Muscle of leg (tissue), 16 donors: Measurements from ENCODE around the gene UCHL1. TPM values are rescaled to one million over a fixed set of nuclear protein-coding genes. Genes with fewer than 3 reads are reported as not detected.

ENCODE experiments used
- DNase-seq: peaks from one replicate; pipeline ENCODE4 v3.0.0; 2013
- H3K27ac ChIP-seq: one replicate; pipeline ENCODE4 v1.5.1; 2013; ENCODE audit warnings: mild to moderate bottlenecking, low read length, control low read depth
- H3K27me3 ChIP-seq: one replicate; pipeline ENCODE4 v1.6.1; 2013; ENCODE audit warnings: low read length; ENCODE audit not compliant: control insufficient read depth, insufficient read depth
- H3K36me3 ChIP-seq: one replicate; pipeline ENCODE4 v1.6.1; 2013; ENCODE audit warnings: low read length; ENCODE audit not compliant: control insufficient read depth, insufficient read depth
- H3K4me1 ChIP-seq: one replicate; pipeline ENCODE4 v1.6.1; 2013; ENCODE audit warnings: low read length; ENCODE audit not compliant: control insufficient read depth, insufficient read depth
- H3K4me3 ChIP-seq: one replicate; pipeline ENCODE4 v1.5.1; 2013; ENCODE audit warnings: low read length, control low read depth
- H3K9me3 ChIP-seq: replicated peaks from 2 replicates; pipeline ENCODE4 v1.6.1; 2013; ENCODE audit warnings: low read depth, low read length; ENCODE audit not compliant: control insufficient read depth
- WGBS: methylation state at CpG from one replicate; pipeline ENCODE4 v1.1.5; 2013; ENCODE audit warnings: missing lambda C conversion rate; ENCODE audit not compliant: insufficient coverage; 5-methylcytosine and 5-hydroxymethylcytosine counted together
- long read RNA-seq, 11 donors: transcript quantifications; one replicate each; lab custom pipeline, GENCODE V29; 2026
- polyA plus RNA-seq, 8 donors: library from polyadenylated mRNA; unstranded; fragments of 120-200 nt; gene quantifications; one replicate each; pipeline versions ENCODE4 v1.2.1 to v1.2.3, GENCODE V29; 2013; ENCODE audit warnings: inconsistent platforms in 1 of 8, low replicate concordance in 1 of 8; ENCODE audit not compliant: insufficient read length in 8 of 8, insufficient read depth in 1 of 8
- total RNA-seq: library from RNA; stranded (reverse); fragments of 120-200 nt; gene quantifications from one replicate; pipeline ENCODE4 v1.2.4, GENCODE V29; 2013

Gene UCHL1
- 28.6 TPM for total RNA-seq
- polyA plus RNA-seq, result 10 to 100 TPM; 15.6 to 27.2 (median 21.4) TPM
- long read RNA-seq, donor 1, partial matches to known transcripts, result 0 of 3 reads
- long read RNA-seq, donor 1, other reads (novel, unspliced or antisense), result 0 of 3 reads
- long read RNA-seq, donor 2, partial matches to known transcripts, result 0 of 2 reads
- long read RNA-seq, donor 2, other reads (novel, unspliced or antisense), result 0 of 2 reads
- long read RNA-seq, donor 3, transcript UCHL1-209 (8 exons, 1,119 nt), result major isoform, 7 of 15 reads
- long read RNA-seq, donor 3, partial matches to known transcripts, result 7 of 15 reads
- long read RNA-seq, donor 3, other reads (novel, unspliced or antisense), result 0 of 15 reads
- long read RNA-seq, donor 4, transcript UCHL1-209 (8 exons, 1,119 nt), result major isoform, 8 of 9 reads
- long read RNA-seq, donor 4, partial matches to known transcripts, result 0 of 9 reads
- long read RNA-seq, donor 4, other reads (novel, unspliced or antisense), result 0 of 9 reads
- long read RNA-seq, donor 5, transcript UCHL1-209 (8 exons, 1,119 nt), result major isoform, 23 of 35 reads
- long read RNA-seq, donor 5, partial matches to known transcripts, result 8 of 35 reads
- long read RNA-seq, donor 5, other reads (novel, unspliced or antisense), result 0 of 35 reads
- long read RNA-seq, donor 6, transcript UCHL1-209 (8 exons, 1,119 nt), result major isoform, 16 of 26 reads
- long read RNA-seq, donor 6, partial matches to known transcripts, result 6 of 26 reads
- long read RNA-seq, donor 6, other reads (novel, unspliced or antisense), result 0 of 26 reads
- long read RNA-seq, donor 7, transcript UCHL1-209 (8 exons, 1,119 nt), result major isoform, 15 of 23 reads
- long read RNA-seq, donor 7, partial matches to known transcripts, result 6 of 23 reads
- long read RNA-seq, donor 7, other reads (novel, unspliced or antisense), result 0 of 23 reads
- long read RNA-seq, donor 8, partial matches to known transcripts, result 0 of 5 reads
- long read RNA-seq, donor 8, other reads (novel, unspliced or antisense), result 0 of 5 reads
- long read RNA-seq, donor 9, transcript UCHL1-209 (8 exons, 1,119 nt), result major isoform, 5 of 5 reads
- long read RNA-seq, donor 9, partial matches to known transcripts, result 0 of 5 reads
- long read RNA-seq, donor 9, other reads (novel, unspliced or antisense), result 0 of 5 reads
- long read RNA-seq, donor 10, transcript UCHL1-209 (8 exons, 1,119 nt), result major isoform, 10 of 11 reads
- long read RNA-seq, donor 10, partial matches to known transcripts, result 0 of 11 reads
- long read RNA-seq, donor 10, other reads (novel, unspliced or antisense), result 0 of 11 reads
- long read RNA-seq, donor 11, transcript UCHL1-209 (8 exons, 1,119 nt), result major isoform, 8 of 14 reads
- long read RNA-seq, donor 11, partial matches to known transcripts, result 6 of 14 reads
- long read RNA-seq, donor 11, other reads (novel, unspliced or antisense), result 0 of 14 reads

DNA sequence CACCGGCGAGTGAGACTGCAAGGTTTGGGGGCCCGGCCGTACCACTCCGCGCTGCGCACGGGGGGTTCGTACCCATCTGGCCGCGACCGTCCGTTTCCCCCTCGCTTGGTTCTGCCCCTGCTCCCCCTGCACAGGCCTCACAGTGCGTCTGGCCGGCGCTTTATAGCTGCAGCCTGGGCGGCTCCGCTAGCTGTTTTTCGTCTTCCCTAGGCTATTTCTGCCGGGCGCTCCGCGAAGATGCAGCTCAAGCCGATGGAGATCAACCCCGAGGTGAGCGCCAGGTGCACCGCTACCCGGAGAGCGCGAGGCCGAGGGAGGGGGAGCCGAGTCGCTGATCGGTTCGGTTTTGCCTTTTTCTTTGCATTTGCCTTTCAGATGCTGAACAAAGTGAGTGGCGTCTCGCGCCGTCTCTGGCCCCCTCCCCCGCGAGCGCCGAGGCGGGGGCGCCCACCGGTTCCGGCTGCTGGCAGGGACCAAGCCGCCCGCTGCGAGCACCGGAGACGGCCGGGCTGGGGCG, at the start of gene UCHL1:
UCHL1 (plus strand) TSS at position 189 of the 517 bp plus-strand sequence; CDS start at position 238, 49 bp downstream.
- no peaks in the 10 kb centered on the region for H3K9me3 ChIP-seq
- H3K36me3 ChIP-seq, result no peaks in the 10 kb centered on the region
- peaks cover 21% of the 10 kb centered on the region for H3K27me3 ChIP-seq
- WGBS, result under 1% methylated on average over 55 of the region's 55 CpGs
- no peak within 1 kb of the TSS for H3K27ac ChIP-seq
- peaks cover 10% of the 10 kb centered on the region for H3K4me1 ChIP-seq
- peak; percentile 65 for DNase-seq
- H3K4me3 ChIP-seq, result peak within 1 kb of the TSS; percentile 48

DNA sequence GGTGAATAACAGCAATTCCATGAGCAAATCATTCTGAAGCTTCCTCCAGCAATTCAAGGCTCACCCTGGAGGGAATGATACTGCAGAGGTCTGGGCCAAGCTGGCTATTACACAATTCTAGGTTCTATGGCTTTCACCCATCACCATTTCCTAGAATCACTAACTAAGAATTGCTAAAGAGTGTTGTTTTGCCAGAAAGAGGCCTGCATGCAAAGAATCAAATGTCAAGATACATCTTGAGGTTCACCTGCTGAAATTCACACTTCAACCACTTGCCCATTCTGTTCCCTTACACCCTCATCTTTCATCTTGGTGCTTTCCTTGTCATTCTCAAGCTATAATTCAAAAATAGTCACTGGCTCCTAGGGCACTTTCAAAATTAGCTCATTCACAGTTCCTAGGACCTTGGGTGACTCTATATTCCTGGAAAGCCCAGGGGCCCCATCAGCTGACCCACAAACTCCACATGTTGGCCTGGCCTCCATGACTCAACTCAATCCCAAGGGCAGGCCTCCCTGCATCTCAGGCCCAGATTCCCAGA, 49.4 kb upstream of the UCHL1 start:
- Histone ChIP-seq H3K27ac (no peak overlapping the region), H3K27me3 (no peaks in the 10 kb centered on the region), H3K36me3 (no peaks in the 10 kb centered on the region), H3K4me3 (no peak overlapping the region), H3K9me3 (peaks cover 4% of the 10 kb centered on the region), H3K4me1 (peaks cover 28% of the 10 kb centered on the region)
- DNase-seq, result no peak

DNA sequence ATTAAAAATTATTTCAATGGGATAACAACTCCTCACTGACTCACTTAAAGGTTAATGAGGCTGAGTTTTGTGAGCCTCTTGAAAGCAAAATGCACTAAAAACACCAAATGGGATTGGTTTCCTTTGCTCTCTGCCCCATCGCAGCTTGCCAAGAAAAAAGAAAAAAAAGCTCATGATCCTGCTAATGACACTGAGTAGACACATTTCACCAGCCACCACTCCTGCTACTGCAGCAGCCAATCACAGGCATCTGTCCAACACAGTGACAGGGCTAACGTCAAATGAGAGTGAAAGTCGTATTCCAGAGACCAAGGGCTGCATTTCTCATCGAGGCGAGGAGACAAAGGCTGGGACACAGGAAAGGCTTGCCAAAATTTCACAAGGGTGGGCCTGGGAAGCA, 47.5 kb upstream of the UCHL1 start:
- Histone ChIP-seq H3K27me3 (no peaks in the 10 kb centered on the region), H3K4me1 (peaks cover 22% of the 10 kb centered on the region), H3K27ac (no peak overlapping the region), H3K9me3 (peaks cover 4% of the 10 kb centered on the region), H3K4me3 (no peak overlapping the region), H3K36me3 (no peaks in the 10 kb centered on the region)
- 57% methylated on average over 5 of the region's 5 CpGs for WGBS
- DNase-seq, result no peak

DNA sequence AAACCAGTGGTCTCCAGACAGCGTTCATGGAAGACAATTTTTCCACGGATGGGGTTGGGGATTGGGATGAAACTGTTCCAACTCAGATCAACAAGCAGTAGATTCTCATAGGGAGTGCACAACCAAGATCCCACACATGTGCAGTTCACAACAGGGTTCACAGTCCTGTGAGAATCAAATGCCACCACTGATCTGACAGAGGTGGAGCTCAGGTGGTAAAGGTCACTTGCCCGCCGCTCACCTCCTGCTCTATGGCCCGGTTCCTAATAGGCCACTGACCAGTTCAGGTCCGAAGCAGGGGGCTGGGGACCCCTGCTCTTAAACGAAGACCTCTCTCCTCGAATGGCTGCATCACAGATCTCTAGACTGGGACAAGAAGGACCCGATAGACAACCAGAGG, 46.8 kb upstream of the UCHL1 start:
- Histone ChIP-seq H3K4me1 (peaks cover 20% of the 10 kb centered on the region), H3K9me3 (peaks cover 4% of the 10 kb centered on the region), H3K36me3 (no peaks in the 10 kb centered on the region), H3K27me3 (no peaks in the 10 kb centered on the region), H3K4me3 (no peak overlapping the region), H3K27ac (no peak overlapping the region)
- DNase-seq, result no peak
- WGBS, result 90% methylated on average over 7 of the region's 9 CpGs

DNA sequence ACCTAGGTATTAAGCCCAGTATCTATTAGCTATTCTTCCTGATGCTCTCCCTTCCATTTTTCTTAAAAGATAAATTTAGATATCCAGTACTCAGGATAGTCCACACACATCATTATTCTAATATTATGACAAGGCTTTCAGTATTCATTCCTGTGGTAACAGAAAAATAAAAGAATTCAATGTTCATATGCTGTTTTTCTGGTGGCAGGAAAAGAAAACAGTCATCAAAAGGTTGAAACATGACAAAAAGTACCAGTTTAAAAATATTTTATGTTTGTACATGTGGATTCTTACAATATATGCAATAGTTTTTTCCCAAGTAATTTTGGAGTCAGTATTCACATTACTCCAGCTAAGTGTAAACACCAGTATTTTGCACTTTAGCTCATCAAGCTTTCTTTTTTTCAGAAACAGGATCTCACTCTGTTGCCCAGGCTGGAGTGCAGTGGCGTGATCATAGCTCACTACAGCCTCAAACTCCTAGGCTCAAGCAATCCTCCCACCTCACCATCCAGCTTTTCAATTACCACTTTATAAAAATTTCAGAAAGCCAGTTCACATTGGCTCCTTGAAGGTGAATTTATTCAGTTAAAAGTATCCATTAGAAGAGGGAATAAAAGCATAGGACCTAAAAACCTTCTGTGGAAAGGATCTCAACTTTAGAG, 44.6 kb upstream of the UCHL1 start:
- Histone ChIP-seq H3K4me1 (peaks cover 18% of the 10 kb centered on the region), H3K27ac (peak overlapping the region; percentile 55), H3K36me3 (no peaks in the 10 kb centered on the region), H3K27me3 (peaks cover 5% of the 10 kb centered on the region), H3K4me3 (peak overlapping the region; percentile 79), H3K9me3 (peaks cover 4% of the 10 kb centered on the region)
- DNase-seq, result no peak
- 100% methylated on average over 1 of the region's 1 CpG for WGBS

DNA sequence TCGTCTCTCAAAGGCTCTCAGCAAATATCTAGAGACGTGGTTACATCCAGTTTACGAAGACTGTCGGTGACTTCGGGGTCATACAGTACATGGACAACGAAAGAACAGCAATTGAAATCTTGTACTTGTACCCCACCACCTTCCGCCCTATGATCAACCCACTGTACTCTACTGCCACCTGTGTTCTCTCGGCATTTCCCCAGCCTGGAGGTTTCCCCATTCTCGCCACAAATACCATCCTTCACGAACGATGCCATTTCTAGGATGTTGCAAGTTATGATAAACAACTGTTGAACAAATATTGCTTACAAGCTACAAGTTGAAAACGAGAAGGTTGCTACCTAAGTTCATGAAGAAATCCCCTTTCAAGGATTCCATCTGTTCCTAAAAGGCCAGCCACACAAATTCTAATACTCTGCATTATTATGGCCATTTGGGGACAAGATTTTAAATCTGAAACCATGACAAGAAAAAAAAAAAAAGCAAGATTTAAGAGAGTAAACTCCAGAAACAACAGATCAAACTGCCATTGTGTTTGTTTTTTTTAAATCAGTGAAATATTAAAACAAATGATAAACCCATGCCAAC, 44.0 kb upstream of the UCHL1 start:
- H3K4me3 ChIP-seq, result peak overlapping the region; percentile 79
- H3K27me3 ChIP-seq, result peaks cover 5% of the 10 kb centered on the region
- DNase-seq, result peak; percentile 77
- peaks cover 4% of the 10 kb centered on the region for H3K9me3 ChIP-seq
- H3K36me3 ChIP-seq, result no peaks in the 10 kb centered on the region
- peaks cover 18% of the 10 kb centered on the region for H3K4me1 ChIP-seq
- WGBS, result 36% methylated on average over 6 of the region's 12 CpGs
- H3K27ac ChIP-seq, result peak overlapping the region; percentile 55

DNA sequence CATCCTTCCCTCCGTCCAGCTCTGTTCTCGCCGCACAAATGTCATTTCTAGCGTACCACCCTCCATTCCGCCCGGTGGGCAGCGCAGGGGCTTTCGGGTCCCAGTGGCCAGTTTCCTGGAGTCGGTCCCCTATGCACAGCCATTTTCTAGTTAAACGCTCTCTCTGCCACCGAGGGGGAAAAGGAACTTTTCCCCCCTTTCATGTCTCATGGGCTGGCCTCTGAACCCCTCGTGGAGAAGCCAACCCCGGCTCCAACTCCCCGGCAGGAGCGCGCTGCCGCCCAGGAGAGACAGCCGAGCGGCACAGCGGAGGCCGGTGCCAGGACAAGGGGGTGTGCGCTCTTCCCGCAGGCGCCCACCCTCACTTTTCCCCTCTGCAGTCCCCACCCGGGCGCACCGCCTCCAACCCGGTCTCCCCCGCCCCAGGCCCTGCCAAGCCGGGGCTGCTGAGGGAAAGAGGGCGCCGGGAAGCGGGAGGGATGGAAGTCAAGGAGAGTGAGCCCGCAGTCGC, 43.0 kb upstream of the UCHL1 start:
- DNase-seq, result peak; percentile 52
- H3K27me3 ChIP-seq, result peaks cover 5% of the 10 kb centered on the region
- 0% methylated on average over 24 of the region's 35 CpGs for WGBS
- peaks cover 18% of the 10 kb centered on the region for H3K4me1 ChIP-seq
- peak overlapping the region; percentile 79 for H3K4me3 ChIP-seq
- H3K36me3 ChIP-seq, result no peaks in the 10 kb centered on the region
- H3K27ac ChIP-seq, result peak overlapping the region; percentile 70
- H3K9me3 ChIP-seq, result peaks cover 4% of the 10 kb centered on the region

DNA sequence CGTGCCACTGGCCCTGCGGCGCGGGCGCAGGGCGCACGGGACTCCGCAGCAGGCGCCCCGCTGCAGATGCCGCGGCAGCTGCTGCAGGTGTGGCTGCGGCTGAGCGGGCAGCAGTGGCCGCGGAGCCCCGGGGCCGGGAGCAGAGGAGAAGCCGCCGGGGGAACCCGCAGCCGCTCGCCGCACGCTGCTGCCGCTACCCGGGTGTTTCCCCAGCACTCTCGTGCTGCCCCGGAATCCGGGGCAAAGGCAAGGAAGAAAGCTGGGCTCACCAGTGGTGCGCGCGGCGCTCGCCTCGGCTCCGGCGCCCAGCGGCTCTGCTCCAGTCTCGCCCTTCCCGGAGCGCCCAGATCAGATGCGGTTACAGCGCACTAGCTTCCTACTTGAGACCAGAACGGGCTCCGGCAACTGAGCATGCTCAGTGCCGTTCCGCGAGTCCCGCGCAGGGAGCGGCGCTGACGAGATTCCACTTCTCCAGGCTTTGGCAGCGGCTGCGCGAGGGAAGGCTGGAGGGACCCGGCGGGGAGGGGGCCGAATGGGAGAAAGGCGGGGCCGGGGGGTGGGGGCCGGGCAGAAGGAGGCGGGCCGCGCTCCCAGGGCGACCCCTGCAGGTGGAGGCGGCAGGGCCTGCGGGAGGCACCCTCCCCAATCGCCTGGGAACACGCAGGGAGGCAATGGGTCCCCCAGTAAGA, 42.4 kb upstream of the UCHL1 start, which contains the start of gene APBB2:
APBB2 (minus strand) TSS at position 407 of the 689 bp plus-strand sequence. CDS start 181,288 bp downstream, outside the sequence.
- DNase-seq, result peak; percentile 99
- H3K27ac ChIP-seq, result peak within 1 kb of the TSS; percentile 84
- peaks cover under 1% of the 10 kb centered on the region for H3K9me3 ChIP-seq
- H3K4me1 ChIP-seq, result peaks cover 18% of the 10 kb centered on the region
- peaks cover 5% of the 10 kb centered on the region for H3K27me3 ChIP-seq
- under 1% methylated on average over 66 of the region's 71 CpGs for WGBS
- H3K36me3 ChIP-seq, result no peaks in the 10 kb centered on the region
- peak within 1 kb of the TSS; percentile 79 for H3K4me3 ChIP-seq
